Endothelial cell of umbilical vein (primary cell): Measurements from ENCODE around the gene E2F4. TPM values are rescaled to one million over a fixed set of nuclear protein-coding genes. Genes with fewer than 3 reads are reported as not detected.

Experiments used
- BruUV-seq: library from RNA; stranded (reverse); fragments of 400-500 nt; replicated peaks from 2 replicates; lab custom pipeline; 2021; lab: Mats Ljungman, UMichigan
- CTCF ChIA-PET: fragments of 300-600, 350-600 bp; sonication (Branson Sonifier 250); formaldehyde crosslinking; loops from one replicate; lab custom pipeline; 2021; ENCODE audit warnings: antibody characterized with exemption, inconsistent platforms; lab: Charles Lee
- POLR2A ChIA-PET: fragments of 300-600, 350-600 bp; sonication (Branson Sonifier 250); formaldehyde crosslinking; loops from one replicate; lab custom pipeline; 2021; ENCODE audit warnings: antibody characterized with exemption, inconsistent platforms; lab: Charles Lee
- DNase-seq: peaks from one replicate; pipeline ENCODE4 v3.0.0-alpha.2; 2011; ENCODE audit warnings: low read depth, low spot score
- FAIRE-seq: peaks from 2 replicates; lab custom pipeline; 2011; peaks lifted over from hg19 to GRCh38; lab: Jason Lieb, UNC
- H2AFZ ChIP-seq: 2 replicates; pipeline ENCODE4 v1.6.0; 2012; ENCODE audit warnings: low read depth, low read length, control low read depth, inconsistent platforms
- H3K27ac ChIP-seq: 2 replicates; pipeline ENCODE4 v1.5.1; 2011; ENCODE audit warnings: low read depth, mild to moderate bottlenecking, control low read depth, low read length, moderate library complexity; ENCODE audit not compliant: insufficient read depth
- H3K27me3 ChIP-seq, 2 experiments: 2 replicates each; pipeline versions ENCODE4 v1.6.0 to v1.6.1; 2011; ENCODE audit warnings: low read length in 2 of 2, mixed read lengths in 1 of 2; ENCODE audit not compliant: control insufficient read depth in 2 of 2, insufficient read depth in 2 of 2
- H3K36me3 ChIP-seq, 2 experiments: 2 replicates in 1 of 2; 3 replicates in 1 of 2; pipeline ENCODE4 v1.5.1; 2011; ENCODE audit warnings: low read length in 2 of 2, mild to moderate bottlenecking in 1 of 2, moderate library complexity in 1 of 2; ENCODE audit not compliant: control insufficient read depth in 2 of 2, insufficient read depth in 2 of 2; ENCODE audit errors: extremely low read depth in 1 of 2
- H3K4me1 ChIP-seq: 3 replicates; pipeline ENCODE4 v1.5.1; 2011; ENCODE audit warnings: mild to moderate bottlenecking, low read length; ENCODE audit not compliant: control insufficient read depth, insufficient read depth; ENCODE audit errors: extremely low read depth
- H3K4me2 ChIP-seq: 2 replicates; pipeline ENCODE4 v1.6.1; 2011; ENCODE audit warnings: low read length, control low read depth, mixed read lengths; ENCODE audit not compliant: insufficient read depth
- H3K4me3 ChIP-seq, 3 experiments: fragments of 200-600 bp in 1 of 3; sonication (generic), shearing (Covaris generic) in 1 of 3; replicated peaks in 1 of 3; 2 replicates each; pipeline ENCODE4 v1.5.1; 2011 to 2016; ENCODE audit warnings: control low read depth in 3 of 3, low read length in 3 of 3, mild to moderate bottlenecking in 2 of 3, inconsistent platforms in 1 of 3, low read depth in 1 of 3, moderate library complexity in 1 of 3; ENCODE audit not compliant: insufficient read depth in 1 of 3
- H3K79me2 ChIP-seq: 2 replicates; pipeline ENCODE4 v1.6.0; 2012; ENCODE audit warnings: low read length, inconsistent platforms; ENCODE audit not compliant: control insufficient read depth, insufficient read depth
- H3K9ac ChIP-seq: replicated peaks from 2 replicates; pipeline ENCODE3; 2011; ENCODE audit warnings: low read length, control low read depth; ENCODE audit not compliant: insufficient read depth; ENCODE audit errors: extremely low read depth
- H3K9me1 ChIP-seq: replicated peaks from 3 replicates; pipeline ENCODE4 v1.6.0; 2011; ENCODE audit warnings: mild to moderate bottlenecking, low read length; ENCODE audit not compliant: control insufficient read depth, insufficient read depth; ENCODE audit errors: extremely low read depth
- H3K9me3 ChIP-seq: replicated peaks from 2 replicates; pipeline ENCODE4 v1.5.1; 2012; ENCODE audit warnings: low read length, inconsistent platforms; ENCODE audit not compliant: control insufficient read depth, insufficient read depth
- H4K20me1 ChIP-seq: replicated peaks from 2 replicates; pipeline ENCODE3; 2011; ENCODE audit warnings: mild to moderate bottlenecking, low read length; ENCODE audit not compliant: control insufficient read depth, insufficient read depth; ENCODE audit errors: extremely low read depth
- EZH2 ChIP-seq: IDR thresholded peaks from 2 replicates; pipeline ENCODE4 v1.6.1; 2012; ENCODE audit warnings: borderline replicate concordance, low read depth, mild to moderate bottlenecking, moderate library complexity, low read length, inconsistent platforms; ENCODE audit not compliant: severe bottlenecking
- FOS ChIP-seq: IDR thresholded peaks from 2 replicates; pipeline ENCODE4 v1.6.1; 2011; ENCODE audit warnings: mild to moderate bottlenecking, low read length, moderate library complexity, borderline replicate concordance; ENCODE audit not compliant: insufficient read depth
- GATA2 ChIP-seq: IDR thresholded peaks from 2 replicates; pipeline ENCODE4 v1.7.0; 2011; ENCODE audit warnings: low read depth, mild to moderate bottlenecking, moderate library complexity, mixed read lengths, low read length; ENCODE audit not compliant: insufficient read length, insufficient read depth
- JUN ChIP-seq: IDR thresholded peaks from 2 replicates; pipeline ENCODE4 v1.6.1; 2011; ENCODE audit warnings: borderline replicate concordance, low read depth; ENCODE audit not compliant: insufficient read length, insufficient read depth
- MYC ChIP-seq: IDR thresholded peaks from one replicate; pipeline ENCODE4 v1.6.1; 2011; ENCODE audit warnings: mild to moderate bottlenecking, low read depth, low read length
- POLR2A ChIP-seq: IDR thresholded peaks from 2 replicates; pipeline ENCODE4 v1.6.1; 2012; ENCODE audit warnings: low read depth, mild to moderate bottlenecking, control low read depth, low read length
- POLR2AphosphoS5 ChIP-seq: IDR thresholded peaks from 2 replicates; pipeline ENCODE4 v1.6.1; 2012; ENCODE audit warnings: low read depth, mild to moderate bottlenecking, control low read depth, low read length, moderate library complexity; ENCODE audit not compliant: insufficient read depth
- dilution Hi-C: fragments of 300-500 bp; cut with MboI; formaldehyde crosslinking; loops from one replicate; pipeline ENCODE4 v1.15.0; 2019; ENCODE audit warnings: low sequenced_read_pairs; ENCODE audit not compliant: extremely low pct_ligation_motif_present
- intact Hi-C: fragments of 100-400 bp; cut with micrococcal nuclease; formaldehyde crosslinking; loops from one replicate; pipeline ENCODE4 v1.10.0; 2022
- polyA plus RNA-seq, 4 experiments: library from polyadenylated mRNA; depleted of rRNA in 3 of 4; stranded (reverse) in 3 of 4; unstranded in 1 of 4; fragments of >200 nt; gene quantifications; 2 replicates each; pipeline versions ENCODE4 v1.2.1 to v1.2.3, GENCODE V29; 2011 to 2012; ENCODE audit warnings: missing spikeins in 1 of 4
- total RNA-seq: library from RNA; stranded (reverse); gene quantifications from 2 replicates; pipeline ENCODE4 v1.2.3, GENCODE V29; 2021
- TF ChIP-seq, protein P1 (sequence below): IDR thresholded peaks from 2 replicates; pipeline ENCODE4 v1.6.1; 2011; ENCODE audit not compliant: insufficient read depth, insufficient read length
- TF ChIP-seq, protein P2 (sequence below), 2 donors: IDR thresholded peaks; 1 replicate in 1 of 2; 2 replicates in 1 of 2; pipeline ENCODE4 v1.5.1; 2011; ENCODE audit warnings: low read length in 2 of 2, mild to moderate bottlenecking in 2 of 2, moderate library complexity in 2 of 2, control low read depth in 1 of 2, inconsistent platforms in 1 of 2, low read depth in 1 of 2; ENCODE audit not compliant: insufficient read depth in 1 of 2; ENCODE audit errors: extremely low read depth in 1 of 2

E2F4 gene
- total and polyA plus RNA-seq, 2 donors (not counting 3 experiments of a cell fraction or from before 2014, with no cell fraction given) = 112 to 168 TPM

DNA sequence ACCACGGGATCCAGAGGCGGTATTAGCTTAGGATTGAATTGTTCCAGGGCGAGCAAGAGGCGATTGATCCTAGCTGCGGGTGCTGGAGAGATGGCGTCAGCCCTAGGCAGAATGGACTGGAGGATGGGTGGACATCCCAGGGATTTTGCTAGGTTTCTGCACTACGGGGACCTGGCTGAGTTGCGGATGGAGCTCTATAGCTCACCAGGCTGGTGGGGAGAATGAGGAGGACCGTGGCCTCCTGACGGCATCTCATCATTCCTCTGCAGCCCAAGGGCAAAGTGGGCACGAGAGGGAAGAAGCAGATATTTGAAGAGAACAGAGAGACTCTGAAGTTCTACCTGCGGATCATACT is 35.6 kb downstream of the E2F4 start:
- Histone ChIP-seq H3K4me3 (peak overlapping the region; percentile 66 to 86 (median 78)), H3K4me2 (peak overlapping the region; percentile 79), H3K27me3 (no peaks in the 10 kb centered on the region), H3K9me3 (no peaks in the 10 kb centered on the region), H3K27ac (peak overlapping the region; percentile 44), H3K36me3 (peaks cover 10 to 39% of the 10 kb centered on the region in 2 experiments), H3K9me1 (no peaks in the 10 kb centered on the region), H4K20me1 (no peaks in the 10 kb centered on the region), H3K79me2 (peaks cover 11% of the 10 kb centered on the region), H3K4me1 (peaks cover 18% of the 10 kb centered on the region), H3K9ac (peak overlapping the region; percentile 77), H2AFZ (no peak overlapping the region)
- CTCF ChIA-PET = interaction anchor here (0.9 to 2.6 kb wide), 5 partner anchors 19 to 210 kb away, joined by 3 to 15 read pairs (median 5); no protein-coding TSS in a partner anchor
- DNase-seq (no peak), FAIRE-seq (no peak)
- no peak for TF ChIP-seq JUN
- TF ChIP-seq, protein P1, sequence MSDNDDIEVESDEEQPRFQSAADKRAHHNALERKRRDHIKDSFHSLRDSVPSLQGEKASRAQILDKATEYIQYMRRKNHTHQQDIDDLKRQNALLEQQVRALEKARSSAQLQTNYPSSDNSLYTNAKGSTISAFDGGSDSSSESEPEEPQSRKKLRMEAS = no peak
- no peak for TF ChIP-seq GATA2
- TF ChIP-seq POLR2AphosphoS5 = no peak
- no peak for TF ChIP-seq EZH2
- no peak for TF ChIP-seq FOS
- TF ChIP-seq POLR2A = no peak
- TF ChIP-seq, protein P2, sequence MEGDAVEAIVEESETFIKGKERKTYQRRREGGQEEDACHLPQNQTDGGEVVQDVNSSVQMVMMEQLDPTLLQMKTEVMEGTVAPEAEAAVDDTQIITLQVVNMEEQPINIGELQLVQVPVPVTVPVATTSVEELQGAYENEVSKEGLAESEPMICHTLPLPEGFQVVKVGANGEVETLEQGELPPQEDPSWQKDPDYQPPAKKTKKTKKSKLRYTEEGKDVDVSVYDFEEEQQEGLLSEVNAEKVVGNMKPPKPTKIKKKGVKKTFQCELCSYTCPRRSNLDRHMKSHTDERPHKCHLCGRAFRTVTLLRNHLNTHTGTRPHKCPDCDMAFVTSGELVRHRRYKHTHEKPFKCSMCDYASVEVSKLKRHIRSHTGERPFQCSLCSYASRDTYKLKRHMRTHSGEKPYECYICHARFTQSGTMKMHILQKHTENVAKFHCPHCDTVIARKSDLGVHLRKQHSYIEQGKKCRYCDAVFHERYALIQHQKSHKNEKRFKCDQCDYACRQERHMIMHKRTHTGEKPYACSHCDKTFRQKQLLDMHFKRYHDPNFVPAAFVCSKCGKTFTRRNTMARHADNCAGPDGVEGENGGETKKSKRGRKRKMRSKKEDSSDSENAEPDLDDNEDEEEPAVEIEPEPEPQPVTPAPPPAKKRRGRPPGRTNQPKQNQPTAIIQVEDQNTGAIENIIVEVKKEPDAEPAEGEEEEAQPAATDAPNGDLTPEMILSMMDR (IDR thresholded peaks at IDR 0.05; ENCODE audit: extremely low read depth in 1 of 2, insufficient read depth in 1 of 2, low read depth in 1 of 2, low read length in 2 of 2) = no peak
- TF ChIP-seq MYC = no peak
- dilution Hi-C loops = no loop called here
- POLR2A ChIA-PET = interaction anchor here (0.5 to 1.8 kb wide), 7 partner anchors 10 to 589 kb away, joined by 3 to 10 read pairs (median 5); partner anchors contain the start of gene FHOD1
- BruUV-seq = TSS peak; percentile 37
- intact Hi-C loops = loop anchor here (1.0 to 5.0 kb wide), 2 partner anchors 10 to 35 kb away; partner anchors contain the start of genes E2F4 and EXOC3L1
